ENCODE data around the gene DACH2.

Gene DACH2

GRCh38 chrX:86504297-86504696, 356.0 kb downstream of the DACH2 start:
- Histone ChIP-seq H3K4me1 (ENCODE audit: control insufficient read depth, insufficient read depth, low read length) (no peaks in the 10 kb centered on the region), H3K9ac (ENCODE audit: low read length) (no peak overlapping the region), H3K9me3 (ENCODE audit: control insufficient read depth, low read length) (no peaks in the 10 kb centered on the region), H3K27me3 (ENCODE audit: control insufficient read depth, insufficient read depth, low read length) (no peaks in the 10 kb centered on the region), H3K36me3 (ENCODE audit: control insufficient read depth, insufficient read depth, low read length) (no peaks in the 10 kb centered on the region), H3K4me3 (ENCODE audit: low read length) (no peak overlapping the region)

- no peak overlapping the region for H3K9ac ChIP-seq (ENCODE audit: low read length)
- no peaks in the 10 kb centered on the region for H3K4me1 ChIP-seq (ENCODE audit: control insufficient read depth, insufficient read depth, low read length)
- no peaks in the 10 kb centered on the region for H3K27me3 ChIP-seq (ENCODE audit: control insufficient read depth, insufficient read depth, low read length)
- no peak overlapping the region for H3K4me3 ChIP-seq (ENCODE audit: low read length)
- no peaks in the 10 kb centered on the region for H3K9me3 ChIP-seq (ENCODE audit: control insufficient read depth, low read length)
- H3K36me3 ChIP-seq (ENCODE audit: control insufficient read depth, insufficient read depth, low read length) = no peaks in the 10 kb centered on the region
Observed at GRCh38 chrX:86507331-86507730, 359.1 kb downstream of the DACH2 start.

- Histone ChIP-seq H3K9ac (ENCODE audit: low read length) (no peak overlapping the region), H3K4me1 (ENCODE audit: control insufficient read depth, insufficient read depth, low read length) (no peaks in the 10 kb centered on the region), H3K27me3 (ENCODE audit: control insufficient read depth, insufficient read depth, low read length) (no peaks in the 10 kb centered on the region), H3K4me3 (ENCODE audit: low read length) (no peak overlapping the region), H3K9me3 (ENCODE audit: control insufficient read depth, low read length) (no peaks in the 10 kb centered on the region), H3K36me3 (ENCODE audit: control insufficient read depth, insufficient read depth, low read length) (no peaks in the 10 kb centered on the region)
Observed at GRCh38 chrX:86579777-86580176, 431.5 kb downstream of the DACH2 start.

- H3K36me3 ChIP-seq (ENCODE audit: control insufficient read depth, insufficient read depth, low read length) = no peaks in the 10 kb centered on the region
- no peak overlapping the region for H3K9ac ChIP-seq (ENCODE audit: low read length)
- no peak overlapping the region for H3K4me3 ChIP-seq (ENCODE audit: low read length)
- no peaks in the 10 kb centered on the region for H3K9me3 ChIP-seq (ENCODE audit: control insufficient read depth, low read length)
- H3K4me1 ChIP-seq (ENCODE audit: control insufficient read depth, insufficient read depth, low read length) = no peaks in the 10 kb centered on the region
- no peaks in the 10 kb centered on the region for H3K27me3 ChIP-seq (ENCODE audit: control insufficient read depth, insufficient read depth, low read length)
Observed at GRCh38 chrX:86604607-86605006, 456.4 kb downstream of the DACH2 start.

- Histone ChIP-seq H3K9ac (ENCODE audit: low read length) (no peak overlapping the region), H3K27me3 (ENCODE audit: control insufficient read depth, insufficient read depth, low read length) (no peaks in the 10 kb centered on the region), H3K4me3 (ENCODE audit: low read length) (no peak overlapping the region), H3K9me3 (ENCODE audit: control insufficient read depth, low read length) (no peaks in the 10 kb centered on the region), H3K4me1 (ENCODE audit: control insufficient read depth, insufficient read depth, low read length) (no peaks in the 10 kb centered on the region), H3K36me3 (ENCODE audit: control insufficient read depth, insufficient read depth, low read length) (no peaks in the 10 kb centered on the region)
Observed at GRCh38 chrX:86696951-86697350, 548.7 kb downstream of the DACH2 start.

GRCh38 chrX:86711531-86712180, 563.4 kb downstream of the DACH2 start:
- Histone ChIP-seq H3K9me3 (ENCODE audit: control insufficient read depth, low read length) (no peaks in the 10 kb centered on the region), H3K4me1 (ENCODE audit: control insufficient read depth, insufficient read depth, low read length) (no peaks in the 10 kb centered on the region), H3K36me3 (ENCODE audit: control insufficient read depth, insufficient read depth, low read length) (no peaks in the 10 kb centered on the region), H3K4me3 (ENCODE audit: low read length) (no peak overlapping the region), H3K27me3 (ENCODE audit: control insufficient read depth, insufficient read depth, low read length) (no peaks in the 10 kb centered on the region), H3K9ac (ENCODE audit: low read length) (no peak overlapping the region)

GRCh38 chrX:86714441-86714840, 566.2 kb downstream of the DACH2 start:
- Histone ChIP-seq H3K4me3 (ENCODE audit: low read length) (no peak overlapping the region), H3K9me3 (ENCODE audit: control insufficient read depth, low read length) (no peaks in the 10 kb centered on the region), H3K36me3 (ENCODE audit: control insufficient read depth, insufficient read depth, low read length) (no peaks in the 10 kb centered on the region), H3K27me3 (ENCODE audit: control insufficient read depth, insufficient read depth, low read length) (no peaks in the 10 kb centered on the region), H3K9ac (ENCODE audit: low read length) (no peak overlapping the region), H3K4me1 (ENCODE audit: control insufficient read depth, insufficient read depth, low read length) (no peaks in the 10 kb centered on the region)

- H3K9me3 ChIP-seq (ENCODE audit: control insufficient read depth, low read length) = no peaks in the 10 kb centered on the region
- H3K4me1 ChIP-seq (ENCODE audit: control insufficient read depth, insufficient read depth, low read length) = no peaks in the 10 kb centered on the region
- no peak overlapping the region for H3K4me3 ChIP-seq (ENCODE audit: low read length)
- H3K27me3 ChIP-seq (ENCODE audit: control insufficient read depth, insufficient read depth, low read length) = no peaks in the 10 kb centered on the region
- no peak overlapping the region for H3K9ac ChIP-seq (ENCODE audit: low read length)
- no peaks in the 10 kb centered on the region for H3K36me3 ChIP-seq (ENCODE audit: control insufficient read depth, insufficient read depth, low read length)
Observed at GRCh38 chrX:86724277-86724676, 576.0 kb downstream of the DACH2 start.

- Histone ChIP-seq H3K9ac (ENCODE audit: low read length) (no peak overlapping the region), H3K4me3 (ENCODE audit: low read length) (no peak overlapping the region), H3K9me3 (ENCODE audit: control insufficient read depth, low read length) (no peaks in the 10 kb centered on the region), H3K27me3 (ENCODE audit: control insufficient read depth, insufficient read depth, low read length) (no peaks in the 10 kb centered on the region), H3K4me1 (ENCODE audit: control insufficient read depth, insufficient read depth, low read length) (no peaks in the 10 kb centered on the region), H3K36me3 (ENCODE audit: control insufficient read depth, insufficient read depth, low read length) (no peaks in the 10 kb centered on the region)
Observed at GRCh38 chrX:86747091-86747490, 598.8 kb downstream of the DACH2 start.

GRCh38 chrX:86805241-86805640, 657.0 kb downstream of the DACH2 start:
- Histone ChIP-seq H3K4me3 (ENCODE audit: low read length) (no peak overlapping the region), H3K36me3 (ENCODE audit: control insufficient read depth, insufficient read depth, low read length) (no peaks in the 10 kb centered on the region), H3K27me3 (ENCODE audit: control insufficient read depth, insufficient read depth, low read length) (no peaks in the 10 kb centered on the region), H3K9ac (ENCODE audit: low read length) (no peak overlapping the region), H3K4me1 (ENCODE audit: control insufficient read depth, insufficient read depth, low read length) (no peaks in the 10 kb centered on the region), H3K9me3 (ENCODE audit: control insufficient read depth, low read length) (no peaks in the 10 kb centered on the region)

GRCh38 chrX:86806786-86807185, 658.5 kb downstream of the DACH2 start:
- Histone ChIP-seq H3K4me3 (ENCODE audit: low read length) (no peak overlapping the region), H3K9ac (ENCODE audit: low read length) (no peak overlapping the region), H3K27me3 (ENCODE audit: control insufficient read depth, insufficient read depth, low read length) (no peaks in the 10 kb centered on the region), H3K9me3 (ENCODE audit: control insufficient read depth, low read length) (no peaks in the 10 kb centered on the region), H3K36me3 (ENCODE audit: control insufficient read depth, insufficient read depth, low read length) (no peaks in the 10 kb centered on the region), H3K4me1 (ENCODE audit: control insufficient read depth, insufficient read depth, low read length) (no peaks in the 10 kb centered on the region)

- no peak overlapping the region for H3K4me3 ChIP-seq (ENCODE audit: low read length)
- no peaks in the 10 kb centered on the region for H3K36me3 ChIP-seq (ENCODE audit: control insufficient read depth, insufficient read depth, low read length)
- H3K9ac ChIP-seq (ENCODE audit: low read length) = no peak overlapping the region
- no peaks in the 10 kb centered on the region for H3K9me3 ChIP-seq (ENCODE audit: control insufficient read depth, low read length)
- H3K27me3 ChIP-seq (ENCODE audit: control insufficient read depth, insufficient read depth, low read length) = no peaks in the 10 kb centered on the region
- H3K4me1 ChIP-seq (ENCODE audit: control insufficient read depth, insufficient read depth, low read length) = no peaks in the 10 kb centered on the region
Observed at GRCh38 chrX:86809651-86810050, 661.4 kb downstream of the DACH2 start.

GRCh38 chrX:86829786-86830185, 681.5 kb downstream of the DACH2 start:
- Histone ChIP-seq H3K9ac (ENCODE audit: low read length) (no peak overlapping the region), H3K9me3 (ENCODE audit: control insufficient read depth, low read length) (no peaks in the 10 kb centered on the region), H3K27me3 (ENCODE audit: control insufficient read depth, insufficient read depth, low read length) (no peaks in the 10 kb centered on the region), H3K36me3 (ENCODE audit: control insufficient read depth, insufficient read depth, low read length) (no peaks in the 10 kb centered on the region), H3K4me1 (ENCODE audit: control insufficient read depth, insufficient read depth, low read length) (no peaks in the 10 kb centered on the region), H3K4me3 (ENCODE audit: low read length) (no peak overlapping the region)

All from mucosa of stomach (tissue), 1 donor.